Measurements from ENCODE around the gene ATP9A. TPM values are rescaled to one million over a fixed set of nuclear protein-coding genes. Genes with fewer than 3 reads are reported as not detected.

Gene ATP9A
- total and polyA plus RNA-seq, 2 of the 8 experiments (the other 6 are each of a cell fraction or from before 2014, with no cell fraction given) = 5.0 to 6.4 TPM

DNA sequence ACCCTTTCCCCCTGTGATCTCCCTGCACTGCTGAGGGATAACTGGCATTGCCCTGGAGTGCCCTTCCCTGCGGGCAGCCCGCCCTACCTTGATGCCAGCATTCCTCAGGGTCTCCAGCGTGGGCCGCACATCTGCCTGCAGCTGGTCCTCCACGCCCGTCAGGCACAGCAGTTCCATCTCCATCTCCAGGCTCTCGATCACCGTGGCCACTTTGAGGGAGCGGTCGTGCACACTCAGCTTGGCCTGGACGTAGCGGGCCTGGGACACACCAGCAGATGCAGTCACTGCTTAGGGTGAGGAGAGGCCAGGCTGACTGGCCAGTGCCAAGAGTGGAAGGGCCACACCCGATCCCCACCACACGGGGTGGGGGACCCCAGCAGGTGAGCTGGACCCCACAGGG is 143.1 kb downstream of the ATP9A start (continued):
- TF ChIP-seq PHF8 (conservative IDR thresholded peaks at IDR 0.05; ENCODE audit: low read depth, low read length) (no peak), EZH2 (IDR thresholded peaks at IDR 0.05; ENCODE audit: low read depth, low read length, severe bottlenecking) (no peak), POLR2A (IDR thresholded peaks at IDR 0.05; ENCODE audit: control extremely low read depth in 1 of 2, low read depth in 2 of 2, low read length in 2 of 2) (no peak), CEBPB (IDR thresholded peaks at IDR 0.05; ENCODE audit: low read depth, low read length) (no peak), RBBP5 (IDR thresholded peaks at IDR 0.05; ENCODE audit: borderline replicate concordance, low read depth, low read length) (no peak)

Measured in H1 (cell line).